ENCODE results near the gene ATP5F1E.

ATP5F1E gene

DNA sequence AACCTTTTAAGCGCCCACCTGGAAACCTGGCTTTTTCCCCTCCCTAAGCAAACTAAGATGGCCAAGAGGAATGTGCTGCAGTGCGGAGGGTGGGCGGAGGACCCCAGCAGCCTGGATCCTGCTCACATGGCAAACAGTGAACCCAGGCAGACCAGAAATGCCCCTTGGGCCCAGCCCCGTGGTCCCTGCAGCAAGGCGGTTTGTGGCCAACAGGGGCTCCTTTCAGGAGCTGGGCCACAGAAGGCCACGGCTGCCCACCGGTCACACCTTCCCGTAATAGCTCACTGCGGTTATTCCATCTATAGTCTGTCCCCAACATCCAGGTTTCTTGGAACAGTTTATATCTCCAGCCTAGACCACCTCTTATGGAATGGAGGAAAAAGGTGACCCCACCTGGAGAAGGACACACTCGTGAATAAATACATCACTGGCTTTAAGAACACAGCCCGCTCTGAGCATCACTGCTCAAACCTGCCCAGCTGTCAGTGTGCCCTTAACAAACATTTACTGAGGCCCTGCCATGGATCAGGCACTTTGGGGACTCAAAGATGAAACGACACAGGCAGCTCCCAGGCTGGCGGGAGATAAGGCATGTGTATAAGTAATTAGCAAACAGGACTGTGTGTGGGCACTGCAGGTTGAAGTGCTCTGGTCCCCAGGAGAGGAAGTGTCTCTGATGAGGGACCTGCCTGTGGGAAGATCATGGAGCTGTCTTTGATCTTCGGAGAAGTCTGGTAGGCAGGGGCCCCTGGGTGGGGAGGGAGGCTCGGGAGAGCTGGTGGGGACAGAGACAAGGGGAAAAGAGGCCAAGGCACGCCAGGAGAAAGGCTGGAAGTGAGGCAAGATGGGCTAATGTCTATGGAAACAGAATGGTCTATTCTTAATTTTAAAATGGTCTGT lies 16.1 kb downstream of the ATP5F1E start:
- H3K9me2 ChIP-seq (replicated peaks; ENCODE audit: low read depth, low read length): no peaks in the 10 kb centered on the region
- TF ChIP-seq, protein P1, sequence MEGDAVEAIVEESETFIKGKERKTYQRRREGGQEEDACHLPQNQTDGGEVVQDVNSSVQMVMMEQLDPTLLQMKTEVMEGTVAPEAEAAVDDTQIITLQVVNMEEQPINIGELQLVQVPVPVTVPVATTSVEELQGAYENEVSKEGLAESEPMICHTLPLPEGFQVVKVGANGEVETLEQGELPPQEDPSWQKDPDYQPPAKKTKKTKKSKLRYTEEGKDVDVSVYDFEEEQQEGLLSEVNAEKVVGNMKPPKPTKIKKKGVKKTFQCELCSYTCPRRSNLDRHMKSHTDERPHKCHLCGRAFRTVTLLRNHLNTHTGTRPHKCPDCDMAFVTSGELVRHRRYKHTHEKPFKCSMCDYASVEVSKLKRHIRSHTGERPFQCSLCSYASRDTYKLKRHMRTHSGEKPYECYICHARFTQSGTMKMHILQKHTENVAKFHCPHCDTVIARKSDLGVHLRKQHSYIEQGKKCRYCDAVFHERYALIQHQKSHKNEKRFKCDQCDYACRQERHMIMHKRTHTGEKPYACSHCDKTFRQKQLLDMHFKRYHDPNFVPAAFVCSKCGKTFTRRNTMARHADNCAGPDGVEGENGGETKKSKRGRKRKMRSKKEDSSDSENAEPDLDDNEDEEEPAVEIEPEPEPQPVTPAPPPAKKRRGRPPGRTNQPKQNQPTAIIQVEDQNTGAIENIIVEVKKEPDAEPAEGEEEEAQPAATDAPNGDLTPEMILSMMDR (conservative IDR thresholded peaks at IDR 0.05; ENCODE audit: low read length): no peak
- TF ChIP-seq EZH2phosphoT487 (IDR thresholded peaks at IDR 0.05; ENCODE audit: borderline replicate concordance): no peak
- no peak overlapping the region for H3K4me3 ChIP-seq (ENCODE audit: low read length, poor library complexity, severe bottlenecking)
- peak overlapping the region; percentile 28 for H3K4me2 ChIP-seq (ENCODE audit: low read depth, low read length, poor library complexity, severe bottlenecking)
- no peaks in the 10 kb centered on the region for H3F3A ChIP-seq (ENCODE audit: low read depth)
- H2AFZ ChIP-seq (ENCODE audit: low read length): no peak overlapping the region
- H3K9me3 ChIP-seq (ENCODE audit: insufficient read depth, low read depth, low read length): no peaks in the 10 kb centered on the region
- no peak overlapping the region for H3K9ac ChIP-seq (ENCODE audit: low read depth, low read length, poor library complexity, severe bottlenecking)
- H3K79me2 ChIP-seq (ENCODE audit: insufficient read depth, low read length): no peaks in the 10 kb centered on the region
- no peaks in the 10 kb centered on the region for H3K27me3 ChIP-seq (ENCODE audit: insufficient read depth, low read length, poor library complexity, severe bottlenecking)
- no peaks in the 10 kb centered on the region for H3K36me3 ChIP-seq (ENCODE audit: insufficient read depth, low read length)
- H3K4me1 ChIP-seq (ENCODE audit: insufficient read depth, low read length, poor library complexity, severe bottlenecking): peaks cover 7% of the 10 kb centered on the region
- H4K20me1 ChIP-seq (ENCODE audit: insufficient read depth, low read length, poor library complexity, severe bottlenecking): no peaks in the 10 kb centered on the region

- Histone ChIP-seq H3K4me1 (ENCODE audit: insufficient read depth, low read length, poor library complexity, severe bottlenecking) (peaks cover 7% of the 10 kb centered on the region), H3K9me3 (ENCODE audit: insufficient read depth, low read depth, low read length) (no peaks in the 10 kb centered on the region), H3K36me3 (ENCODE audit: insufficient read depth, low read length) (no peaks in the 10 kb centered on the region), H3F3A (ENCODE audit: low read depth) (no peaks in the 10 kb centered on the region), H2AFZ (ENCODE audit: low read length) (no peak overlapping the region), H3K9me2 (replicated peaks; ENCODE audit: low read depth, low read length) (no peaks in the 10 kb centered on the region), H3K79me2 (ENCODE audit: insufficient read depth, low read length) (no peaks in the 10 kb centered on the region), H3K27me3 (ENCODE audit: insufficient read depth, low read length, poor library complexity, severe bottlenecking) (no peaks in the 10 kb centered on the region), H3K4me2 (ENCODE audit: low read depth, low read length, poor library complexity, severe bottlenecking) (no peak overlapping the region), H3K4me3 (ENCODE audit: low read length, poor library complexity, severe bottlenecking) (no peak overlapping the region), H3K9ac (ENCODE audit: low read depth, low read length, poor library complexity, severe bottlenecking) (no peak overlapping the region), H4K20me1 (ENCODE audit: insufficient read depth, low read length, poor library complexity, severe bottlenecking) (no peaks in the 10 kb centered on the region)
- no peak for TF ChIP-seq EZH2phosphoT487 (IDR thresholded peaks at IDR 0.05; ENCODE audit: borderline replicate concordance)
These were observed 16.7 kb downstream of the ATP5F1E start for GRCh38 chr20:59015411-59015810.

DNA sequence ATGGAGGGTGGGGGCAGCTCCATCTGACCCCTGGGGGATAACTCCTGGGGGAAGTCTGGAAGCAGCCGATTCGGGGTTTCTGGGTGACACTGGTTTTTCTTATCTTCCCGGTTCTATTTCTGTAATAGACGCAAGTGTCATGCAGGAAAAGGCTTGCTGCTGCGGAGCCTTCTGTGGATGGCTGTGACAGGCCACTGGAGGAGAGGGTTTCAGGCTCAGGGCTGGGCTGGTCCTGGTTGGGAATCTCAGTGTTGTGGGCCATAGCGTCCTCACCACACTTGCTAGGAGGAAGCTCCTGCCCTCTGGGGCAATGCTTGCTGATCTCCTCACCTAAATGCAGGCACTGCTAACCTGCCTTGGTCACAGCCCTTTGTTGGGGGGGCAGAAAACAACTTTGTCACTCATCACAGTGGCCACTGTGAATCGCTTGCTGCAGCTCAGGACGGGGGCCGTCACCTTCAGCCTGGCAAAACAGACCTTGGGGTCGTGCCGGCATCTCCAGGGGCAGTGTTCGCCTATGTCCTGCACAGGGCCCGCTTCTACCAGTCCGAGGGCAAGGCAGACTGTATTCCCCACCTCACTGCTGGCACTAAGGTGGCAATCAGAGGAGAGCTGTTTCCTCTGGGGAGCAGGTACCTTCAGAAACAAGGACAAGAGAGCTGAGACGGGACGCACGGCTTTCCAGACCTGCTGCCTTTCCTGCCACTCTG lies 17.3 kb downstream of the ATP5F1E start:
- no peaks in the 10 kb centered on the region for H3K9me2 ChIP-seq (replicated peaks; ENCODE audit: low read depth, low read length)
- peaks cover 7% of the 10 kb centered on the region for H3K4me1 ChIP-seq (ENCODE audit: insufficient read depth, low read length, poor library complexity, severe bottlenecking)
- no peak overlapping the region for H2AFZ ChIP-seq (ENCODE audit: low read length)
- H3K4me2 ChIP-seq (ENCODE audit: low read depth, low read length, poor library complexity, severe bottlenecking): no peak overlapping the region
- H3F3A ChIP-seq (ENCODE audit: low read depth): no peaks in the 10 kb centered on the region
- H3K4me3 ChIP-seq (ENCODE audit: low read length, poor library complexity, severe bottlenecking): no peak overlapping the region
- H3K9me3 ChIP-seq (ENCODE audit: insufficient read depth, low read depth, low read length): no peaks in the 10 kb centered on the region
- no peaks in the 10 kb centered on the region for H3K79me2 ChIP-seq (ENCODE audit: insufficient read depth, low read length)
- H3K27me3 ChIP-seq (ENCODE audit: insufficient read depth, low read length, poor library complexity, severe bottlenecking): no peaks in the 10 kb centered on the region
- H3K9ac ChIP-seq (ENCODE audit: low read depth, low read length, poor library complexity, severe bottlenecking): no peak overlapping the region
- H4K20me1 ChIP-seq (ENCODE audit: insufficient read depth, low read length, poor library complexity, severe bottlenecking): no peaks in the 10 kb centered on the region
- TF ChIP-seq, protein P1 (conservative IDR thresholded peaks at IDR 0.05; ENCODE audit: low read length): no peak
- no peak for TF ChIP-seq EZH2phosphoT487 (IDR thresholded peaks at IDR 0.05; ENCODE audit: borderline replicate concordance)
- no peaks in the 10 kb centered on the region for H3K36me3 ChIP-seq (ENCODE audit: insufficient read depth, low read length)
